B cell (primary cell): Measurements from ENCODE around the gene KLRC1. TPM values are rescaled to one million over a fixed set of nuclear protein-coding genes. Genes with fewer than 3 reads are reported as not detected.

Experiments
- ATAC-seq: fragments of 200-7000 bp; cut with Tn5 transposase; one replicate; pipeline ENCODE4 v1.10.0; 2021; ENCODE audit warnings: low read depth, mild to moderate bottlenecking, moderate number of reproducible peaks, moderate library complexity
- CTCF ChIA-PET: fragments of 350-600 bp; sonication (Branson Sonifier 250); formaldehyde crosslinking; loops from one replicate; lab custom pipeline; 2021; ENCODE audit warnings: antibody characterized with exemption, inconsistent platforms; lab: Charles Lee
- POLR2A ChIA-PET: fragments of 350-600 bp; sonication (Branson Sonifier 250); formaldehyde crosslinking; loops from one replicate; lab custom pipeline; 2021; ENCODE audit warnings: antibody characterized with exemption; lab: Charles Lee
- DNase-seq: peaks from one replicate; pipeline ENCODE4 v3.0.0; 2013
- H2AFZ ChIP-seq: 2 replicates; pipeline ENCODE4 v1.6.1; 2012; ENCODE audit warnings: mild to moderate bottlenecking, low read depth, low read length; ENCODE audit not compliant: insufficient read depth, poor library complexity, severe bottlenecking
- H3K27ac ChIP-seq, 2 donors: 1 replicate in 1 of 2; 2 replicates in 1 of 2; pipeline ENCODE4 v1.5.1; 2012 to 2013; ENCODE audit warnings: low read length in 2 of 2, mild to moderate bottlenecking in 2 of 2, moderate library complexity in 1 of 2
- H3K27me3 ChIP-seq, 4 experiments: fragments of 200-600 bp in 1 of 4; sonication (generic) in 1 of 4; replicated peaks in 1 of 4; 1 replicate in 2 of 4; 2 replicates in 2 of 4; pipeline versions ENCODE4 v1.6.1 to v1.7.0; 2013 to 2016; ENCODE audit warnings: low read length in 3 of 4, mild to moderate bottlenecking in 2 of 4, mixed read lengths in 1 of 4, moderate library complexity in 1 of 4; ENCODE audit not compliant: insufficient read depth in 4 of 4, control insufficient read depth in 3 of 4; ENCODE audit errors: control extremely low read depth in 1 of 4
- H3K36me3 ChIP-seq, 2 experiments: replicated peaks in 1 of 2; 1 replicate in 1 of 2; 2 replicates in 1 of 2; pipeline versions ENCODE4 v1.6.1 to v1.7.1; 2013; ENCODE audit warnings: low read length in 1 of 2; ENCODE audit not compliant: insufficient read depth in 2 of 2, control insufficient read depth in 1 of 2; ENCODE audit errors: control extremely low read depth in 1 of 2, extremely low read depth in 1 of 2
- H3K4me1 ChIP-seq, 2 donors: fragments of 200-600 bp in 1 of 2; sonication (generic) in 1 of 2; 1 replicate in 1 of 2; 2 replicates in 1 of 2; pipeline versions ENCODE4 v1.5.1 to v1.6.1; 2013 to 2017; ENCODE audit warnings: low read length in 2 of 2; ENCODE audit not compliant: control insufficient read depth in 2 of 2, insufficient read depth in 2 of 2
- H3K4me2 ChIP-seq: replicated peaks from 2 replicates; pipeline ENCODE3; 2012; ENCODE audit warnings: mild to moderate bottlenecking, low read depth, low read length; ENCODE audit not compliant: poor library complexity, severe bottlenecking
- H3K4me3 ChIP-seq, 5 experiments: fragments of 200-600 bp in 1 of 5; sonication (generic) in 1 of 5; 1 replicate in 3 of 5; 2 replicates in 2 of 5; pipeline versions ENCODE4 v1.5.1 to v1.7.0; 2011 to 2016; ENCODE audit warnings: low read length in 4 of 5, mild to moderate bottlenecking in 4 of 5, low read depth in 2 of 5, control low read depth in 1 of 5, moderate library complexity in 1 of 5; ENCODE audit not compliant: insufficient read depth in 1 of 5; ENCODE audit errors: control extremely low read depth in 1 of 5, extremely low read depth in 1 of 5
- H3K79me2 ChIP-seq: fragments of 200-600 bp; sonication (generic); one replicate; pipeline ENCODE4 v1.6.0; 2016; ENCODE audit warnings: low read length; ENCODE audit not compliant: control insufficient read depth, insufficient read depth
- H3K9ac ChIP-seq: fragments of 200-600 bp; sonication (generic); 2 replicates; pipeline ENCODE4 v1.6.1; 2017; ENCODE audit warnings: mild to moderate bottlenecking, low read length, moderate library complexity
- H3K9me3 ChIP-seq, 3 donors: one replicate each; pipeline versions ENCODE4 v1.6.1 to v1.7.1; 2013; ENCODE audit warnings: low read length in 2 of 3; ENCODE audit not compliant: control insufficient read depth in 2 of 3, insufficient read depth in 1 of 3; ENCODE audit errors: control extremely low read depth in 1 of 3
- H4K20me1 ChIP-seq: 2 replicates; pipeline ENCODE4 v1.6.0; 2012; ENCODE audit warnings: mild to moderate bottlenecking, low read length; ENCODE audit not compliant: insufficient read depth, control insufficient read depth, poor library complexity, severe bottlenecking
- H3K27ac Mint-ChIP-seq: one replicate; pipeline ENCODE4 v1.8.0; 2021; ENCODE audit warnings: mixed read lengths
- H3K27me3 Mint-ChIP-seq: one replicate; pipeline ENCODE4 v1.8.0; 2021; ENCODE audit warnings: mixed read lengths
- H3K4me1 Mint-ChIP-seq: one replicate; pipeline ENCODE4 v1.8.0; 2021; ENCODE audit warnings: mixed read lengths
- H3K4me3 Mint-ChIP-seq: one replicate; pipeline ENCODE4 v1.8.0; 2021; ENCODE audit warnings: mixed read lengths
- H3K9me3 Mint-ChIP-seq: one replicate; pipeline ENCODE4 v1.8.0; 2022; ENCODE audit warnings: mixed read lengths; ENCODE audit not compliant: insufficient read depth
- EZH2 ChIP-seq: IDR thresholded peaks from 2 replicates; pipeline ENCODE4 v1.6.1; 2012; ENCODE audit warnings: borderline replicate concordance, low read depth, mild to moderate bottlenecking, moderate library complexity, low read length; ENCODE audit not compliant: insufficient read depth, poor library complexity, severe bottlenecking
- WGBS: methylation state at CpG from one replicate; pipeline ENCODE4 v1.1.5; 2013; ENCODE audit warnings: missing lambda C conversion rate; ENCODE audit not compliant: insufficient coverage; 5-methylcytosine and 5-hydroxymethylcytosine counted together
- intact Hi-C: fragments of 100-400 bp; cut with micrococcal nuclease; formaldehyde crosslinking; loops from one replicate; pipeline ENCODE4 v1.10.0; 2022
- polyA minus RNA-seq: library from RNA; depleted of rRNA, polyadenylated mRNA; stranded (reverse); fragments of >200 nt; gene quantifications from 2 replicates; pipeline ENCODE4 v1.2.3, GENCODE V29; 2012
- polyA plus RNA-seq: library from polyadenylated mRNA; depleted of rRNA; stranded (reverse); fragments of >200 nt; gene quantifications from 2 replicates; pipeline ENCODE4 v1.2.3, GENCODE V29; 2012
- total RNA-seq, 2 donors: library from RNA; stranded (reverse); fragments of 120-200 nt in 1 of 2; gene quantifications; 1 replicate in 1 of 2; 2 replicates in 1 of 2; pipeline versions ENCODE4 v1.2.3 to v1.2.4, GENCODE V29; 2013 to 2022
- TF ChIP-seq, protein P1 (sequence below): fragments of 200-600 bp; IDR thresholded peaks from one replicate; pipeline ENCODE4 v1.8.0; 2022; ENCODE audit warnings: antibody characterized with exemption, mild to moderate bottlenecking

The KLRC1 gene
- total RNA-seq (not detected in 2 replicates), polyA plus RNA-seq (0.42 TPM in 1 of 2 replicates, not detected in the other), polyA minus RNA-seq (0.29 TPM in 1 of 2 replicates, not detected in the other)
- 0.37 TPM for total RNA-seq (2013)

DNA sequence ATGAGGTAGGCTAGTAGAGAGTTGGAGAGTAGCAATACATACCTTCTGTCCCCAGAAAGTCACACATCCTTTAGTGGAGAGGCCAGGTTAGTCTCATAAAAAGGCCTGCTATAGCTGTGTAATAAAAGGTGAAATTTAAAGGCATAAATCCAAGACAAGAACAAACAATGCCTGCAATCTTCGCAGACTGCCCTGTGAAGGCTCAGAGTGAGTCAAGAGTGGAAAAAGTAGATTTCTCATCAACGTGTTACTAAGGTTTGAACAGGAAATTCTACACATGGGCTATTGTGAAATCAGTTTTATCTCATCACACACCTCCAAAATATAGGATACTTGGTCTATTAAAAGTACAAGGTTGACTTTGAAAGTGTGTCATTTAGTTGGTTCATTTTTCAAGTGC lies at the start of gene KLRC1:
Gene KLRC1 (minus strand): TSS at position 222 of the 400 bp plus-strand sequence. CDS start 2,221 bp downstream, outside the sequence.
- no peak for ATAC-seq
- Histone ChIP-seq H3K4me2 (no peak within 1 kb of the TSS), H3K79me2 (no peaks in the 10 kb centered on the region), H3K27me3 (no peaks in the 10 kb centered on the region), H3K9ac (no peak within 1 kb of the TSS), H3K9me3 (peaks cover 4 to 18% (median 8%) of the 10 kb centered on the region in 3 donors), H3K4me3 (no peak within 1 kb of the TSS), H4K20me1 (no peaks in the 10 kb centered on the region), H3K36me3 (no peaks in the 10 kb centered on the region), H3K27ac (no peak within 1 kb of the TSS), H3K4me1 (no peaks in the 10 kb centered on the region), H2AFZ (no peak within 1 kb of the TSS)
- TF ChIP-seq EZH2, result no peak
- TF ChIP-seq, protein P1, sequence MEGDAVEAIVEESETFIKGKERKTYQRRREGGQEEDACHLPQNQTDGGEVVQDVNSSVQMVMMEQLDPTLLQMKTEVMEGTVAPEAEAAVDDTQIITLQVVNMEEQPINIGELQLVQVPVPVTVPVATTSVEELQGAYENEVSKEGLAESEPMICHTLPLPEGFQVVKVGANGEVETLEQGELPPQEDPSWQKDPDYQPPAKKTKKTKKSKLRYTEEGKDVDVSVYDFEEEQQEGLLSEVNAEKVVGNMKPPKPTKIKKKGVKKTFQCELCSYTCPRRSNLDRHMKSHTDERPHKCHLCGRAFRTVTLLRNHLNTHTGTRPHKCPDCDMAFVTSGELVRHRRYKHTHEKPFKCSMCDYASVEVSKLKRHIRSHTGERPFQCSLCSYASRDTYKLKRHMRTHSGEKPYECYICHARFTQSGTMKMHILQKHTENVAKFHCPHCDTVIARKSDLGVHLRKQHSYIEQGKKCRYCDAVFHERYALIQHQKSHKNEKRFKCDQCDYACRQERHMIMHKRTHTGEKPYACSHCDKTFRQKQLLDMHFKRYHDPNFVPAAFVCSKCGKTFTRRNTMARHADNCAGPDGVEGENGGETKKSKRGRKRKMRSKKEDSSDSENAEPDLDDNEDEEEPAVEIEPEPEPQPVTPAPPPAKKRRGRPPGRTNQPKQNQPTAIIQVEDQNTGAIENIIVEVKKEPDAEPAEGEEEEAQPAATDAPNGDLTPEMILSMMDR, result no peak
- no peak within 1 kb of the TSS for H3K4me3 Mint-ChIP-seq
- no peak within 1 kb of the TSS for H3K27ac Mint-ChIP-seq
- peaks cover 15% of the 10 kb centered on the region for H3K9me3 Mint-ChIP-seq
- no peak for DNase-seq
- intact Hi-C loops, result no loop called here
- peaks cover 13% of the 10 kb centered on the region for H3K27me3 Mint-ChIP-seq
- ChIA-PET CTCF (interaction anchor here (0.7 kb wide), 1 partner anchor 335 kb away, joined by 3 read pairs; no protein-coding TSS in a partner anchor), POLR2A (no interaction called here)
- no CpG with 5 or more reads among the region's 2 CpGs for WGBS
- H3K4me1 Mint-ChIP-seq, result no peaks in the 10 kb centered on the region

DNA sequence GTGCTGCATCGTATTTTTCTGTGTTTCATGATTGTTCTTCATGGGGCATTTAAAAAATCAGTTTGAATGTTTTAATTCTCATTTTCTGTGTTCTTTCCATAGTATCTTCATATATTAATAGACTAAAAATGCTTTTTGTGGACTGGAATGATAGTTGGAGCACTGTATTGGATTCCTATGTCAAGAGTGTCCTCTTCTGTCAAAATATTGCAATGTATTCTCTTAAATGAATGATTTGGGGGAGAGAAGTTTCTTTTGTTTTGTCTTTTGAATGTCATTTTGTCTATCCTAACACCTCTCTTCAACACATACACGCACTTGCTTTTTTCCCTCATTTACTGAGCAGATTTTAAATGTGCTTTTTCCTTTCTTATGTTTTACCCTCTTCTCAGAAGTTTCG lies 47.9 kb upstream of the KLRC1 start:
- no peaks in the 10 kb centered on the region for H3K4me1 Mint-ChIP-seq
- ChIA-PET POLR2A (no interaction called here), CTCF (no interaction called here)
- intact Hi-C loops, result no loop called here
- no peak overlapping the region for H3K4me2 ChIP-seq
- no peaks in the 10 kb centered on the region for H3K36me3 ChIP-seq
- H3K4me3 Mint-ChIP-seq, result no peak overlapping the region
- no peaks in the 10 kb centered on the region for H3K9me3 ChIP-seq
- peaks cover 29% of the 10 kb centered on the region for H3K27me3 Mint-ChIP-seq
- WGBS, result 40% methylated on average over 2 of the region's 3 CpGs
- H3K27ac Mint-ChIP-seq, result no peak overlapping the region
- H4K20me1 ChIP-seq, result no peaks in the 10 kb centered on the region
- no peaks in the 10 kb centered on the region for H3K9me3 Mint-ChIP-seq
- no peak for ATAC-seq
- peaks cover 0 to 3% (median 0%) of the 10 kb centered on the region in 4 experiments for H3K27me3 ChIP-seq
- no peak overlapping the region for H3K4me3 ChIP-seq
- H3K4me1 ChIP-seq, result no peaks in the 10 kb centered on the region
- no peak overlapping the region for H2AFZ ChIP-seq
- H3K9ac ChIP-seq, result no peak overlapping the region
- H3K79me2 ChIP-seq, result no peaks in the 10 kb centered on the region
- H3K27ac ChIP-seq, result no peak overlapping the region
- no peak for DNase-seq
- TF ChIP-seq, protein P1, result no peak
- no peak for TF ChIP-seq EZH2
